ENCODE measurements around the gene SPINT3.

Gene SPINT3

GRCh38 chr20:45515147-45515913 is at the start of gene SPINT3:
TSS of gene SPINT3 (minus strand) at chr20:45515622. CDS start at chr20:45515608, 14 bp downstream.
- DNase-seq = no peak

- DNase-seq = no peak
These were observed 49.4 kb upstream of the SPINT3 start for GRCh38 chr20:45564760-45565276.

GRCh38 chr20:45555198-45555597 is 39.8 kb upstream of the SPINT3 start:
- DNase-seq = no peak

- no peak for DNase-seq
These were observed 37.0 kb upstream of the SPINT3 start for GRCh38 chr20:45552456-45552855.

GRCh38 chr20:45550765-45551164 is 35.3 kb upstream of the SPINT3 start:
- DNase-seq = no peak

- no peak for DNase-seq
These were observed 33.0 kb upstream of the SPINT3 start for GRCh38 chr20:45548410-45548809.

- DNase-seq = no peak
These were observed 31.9 kb upstream of the SPINT3 start, which contains the start of gene EPPIN for GRCh38 chr20:45547206-45547770. TSS of gene EPPIN (minus strand) at chr20:45547401. CDS start at chr20:45547357, 44 bp downstream.

- no peak for DNase-seq
These were observed 30.5 kb upstream of the SPINT3 start for GRCh38 chr20:45545754-45546453.

GRCh38 chr20:45545351-45545750 is 29.9 kb upstream of the SPINT3 start:
- DNase-seq = no peak

GRCh38 chr20:45539382-45539781 is 24.0 kb upstream of the SPINT3 start, which contains the start of gene WFDC6:
TSS of gene WFDC6 (minus strand) at chr20:45539482. CDS start at chr20:45539407, 75 bp downstream.
- DNase-seq = no peak

- no peak for DNase-seq
These were observed 22.9 kb upstream of the SPINT3 start for GRCh38 chr20:45538209-45538799.

- no peak for DNase-seq
These were observed 11.9 kb upstream of the SPINT3 start for GRCh38 chr20:45527294-45527693.

- no peak for DNase-seq
These were observed 8.4 kb upstream of the SPINT3 start for GRCh38 chr20:45523821-45524220.

- DNase-seq = no peak
These were observed 2.9 kb upstream of the SPINT3 start for GRCh38 chr20:45518282-45518681.

GRCh38 chr20:45510242-45510862 is 5.1 kb downstream of the SPINT3 start:
- no peak for DNase-seq

GRCh38 chr20:45509091-45509490 is 6.3 kb downstream of the SPINT3 start:
- no peak for DNase-seq

GRCh38 chr20:45508068-45508886 is 7.1 kb downstream of the SPINT3 start:
- DNase-seq = no peak

- DNase-seq = no peak
These were observed 8.2 kb downstream of the SPINT3 start for GRCh38 chr20:45507011-45507820.

GRCh38 chr20:45506398-45506797 is 9.0 kb downstream of the SPINT3 start:
- DNase-seq = no peak

- DNase-seq = no peak
These were observed 12.0 kb downstream of the SPINT3 start for GRCh38 chr20:45503403-45503802.

- DNase-seq = no peak
These were observed 12.9 kb downstream of the SPINT3 start for GRCh38 chr20:45502561-45502960.
